Aortic smooth muscle cell (primary cell): ENCODE data around the gene SLC5A10. TPM values are rescaled to one million over a fixed set of nuclear protein-coding genes. Genes with fewer than 3 reads are reported as not detected.

ENCODE experiments used
- total RNA-seq: library from RNA; depleted of rRNA; stranded (reverse); fragments of >200 nt; gene quantifications from 2 replicates; pipeline ENCODE4 v1.2.3, GENCODE V29; 2014

The SLC5A10 gene
- under 0.01 TPM in 1 of 2 replicates, not detected in the other for total RNA-seq

GRCh38 chr17:18951941-18952842 lies at the start of gene SLC5A10:
TSS of gene SLC5A10 (plus strand) at chr17:18952165. CDS start at chr17:18952206, 41 bp downstream.

DNA sequence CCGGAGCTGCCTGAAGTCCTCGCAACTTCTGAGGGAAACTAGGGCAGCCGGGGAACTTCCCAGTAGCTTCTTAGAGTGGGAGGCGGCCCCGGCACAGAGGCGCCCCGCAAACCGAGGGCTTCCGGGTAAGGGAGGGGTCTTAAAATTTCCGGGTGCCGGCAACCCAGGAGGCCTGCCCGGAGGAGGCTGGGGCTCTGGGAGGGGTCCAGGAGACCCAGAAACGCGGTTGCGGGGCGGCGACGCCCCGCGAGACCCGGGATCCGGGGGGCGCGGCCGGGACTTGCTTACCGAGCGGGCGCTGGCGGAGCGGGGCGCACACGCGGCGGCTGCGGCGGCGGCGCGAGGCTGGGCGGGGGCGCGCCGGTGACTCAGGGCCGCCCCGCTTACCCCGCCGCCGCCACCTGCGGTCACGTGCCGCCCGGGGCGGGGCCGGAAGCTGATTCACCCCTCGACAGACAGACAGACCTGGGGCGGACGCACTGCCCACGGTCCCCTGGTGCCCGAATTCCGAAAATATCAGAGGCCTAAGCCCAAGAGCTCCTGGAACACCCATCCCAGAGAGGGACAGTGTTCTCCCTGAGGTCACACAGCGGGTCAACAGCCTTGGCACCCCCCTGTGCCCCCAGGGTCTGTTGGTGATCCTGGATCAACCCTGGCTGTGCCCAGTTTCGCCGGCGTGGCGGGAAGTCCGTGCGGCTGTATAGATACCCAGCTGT lies 52.6 kb downstream of the SLC5A10 start, which contains the start of gene FAM83G:
Gene FAM83G (minus strand): TSS at position 344 of the 716 bp plus-strand sequence. CDS start 723 bp downstream, outside the sequence.

GRCh38 chr17:19046782-19047375 lies 94.9 kb downstream of the SLC5A10 start, which contains the start of gene GRAP:
TSS of gene GRAP (minus strand) at chr17:19046957. CDS start at chr17:19046926, 31 bp downstream.

Other genes starting within 250 kb of the SLC5A10 start
- gene FBXW10, start 208.1 kb upstream of the SLC5A10 start, total RNA-seq: under 0.01 and 0.06 TPM in 2 replicates
- 102 and 103 TPM in 2 replicates for gene TVP23B, start 171.0 kb upstream of the SLC5A10 start, total RNA-seq
- gene PRPSAP2, start 94.0 kb upstream of the SLC5A10 start, total RNA-seq: 42.0 and 44.5 TPM in 2 replicates
- 7.4 and 9.1 TPM in 2 replicates for gene FAM83G, start 52.6 kb downstream of the SLC5A10 start, total RNA-seq
- 0.25 and 0.79 TPM in 2 replicates for gene GRAP, start 94.8 kb downstream of the SLC5A10 start, total RNA-seq
- gene GRAPL, start 175.4 kb downstream of the SLC5A10 start, total RNA-seq: 0.25 and 0.53 TPM in 2 replicates